ENCODE data around the gene APOBEC3B.

GRCh38 chr22:38967451-38968450 lies 14.4 kb upstream of the APOBEC3B start:
- TF ChIP-seq CREM (IDR thresholded peaks at IDR 0.05; ENCODE audit: low read depth) (peak; percentile 30; the same call in 1 of the 2 replicates), NKRF (IDR thresholded peaks at IDR 0.05; ENCODE audit: borderline replicate concordance) (no peak), ZNF232 (CRISPR knock-in tag; IDR thresholded peaks at IDR 0.05) (no peak), FOXJ3 (CRISPR knock-in tag; IDR thresholded peaks at IDR 0.05) (no peak), TAF1 (IDR thresholded peaks at IDR 0.05; ENCODE audit: control insufficient read depth, extremely low read depth, insufficient read depth, low read length, severe bottlenecking) (no peak), EZH2 (IDR thresholded peaks at IDR 0.05; ENCODE audit: borderline replicate concordance, low read depth, low read length) (no peak)
- TF ChIP-seq, protein P1, sequence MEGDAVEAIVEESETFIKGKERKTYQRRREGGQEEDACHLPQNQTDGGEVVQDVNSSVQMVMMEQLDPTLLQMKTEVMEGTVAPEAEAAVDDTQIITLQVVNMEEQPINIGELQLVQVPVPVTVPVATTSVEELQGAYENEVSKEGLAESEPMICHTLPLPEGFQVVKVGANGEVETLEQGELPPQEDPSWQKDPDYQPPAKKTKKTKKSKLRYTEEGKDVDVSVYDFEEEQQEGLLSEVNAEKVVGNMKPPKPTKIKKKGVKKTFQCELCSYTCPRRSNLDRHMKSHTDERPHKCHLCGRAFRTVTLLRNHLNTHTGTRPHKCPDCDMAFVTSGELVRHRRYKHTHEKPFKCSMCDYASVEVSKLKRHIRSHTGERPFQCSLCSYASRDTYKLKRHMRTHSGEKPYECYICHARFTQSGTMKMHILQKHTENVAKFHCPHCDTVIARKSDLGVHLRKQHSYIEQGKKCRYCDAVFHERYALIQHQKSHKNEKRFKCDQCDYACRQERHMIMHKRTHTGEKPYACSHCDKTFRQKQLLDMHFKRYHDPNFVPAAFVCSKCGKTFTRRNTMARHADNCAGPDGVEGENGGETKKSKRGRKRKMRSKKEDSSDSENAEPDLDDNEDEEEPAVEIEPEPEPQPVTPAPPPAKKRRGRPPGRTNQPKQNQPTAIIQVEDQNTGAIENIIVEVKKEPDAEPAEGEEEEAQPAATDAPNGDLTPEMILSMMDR (IDR thresholded peaks at IDR 0.05 in 2 of 3, conservative IDR thresholded peaks at IDR 0.05 in 1 of 3; ENCODE audit: insufficient read depth in 2 of 3, low read depth in 1 of 3, low read length in 3 of 3) = no peak
- TF ChIP-seq, protein P2, sequence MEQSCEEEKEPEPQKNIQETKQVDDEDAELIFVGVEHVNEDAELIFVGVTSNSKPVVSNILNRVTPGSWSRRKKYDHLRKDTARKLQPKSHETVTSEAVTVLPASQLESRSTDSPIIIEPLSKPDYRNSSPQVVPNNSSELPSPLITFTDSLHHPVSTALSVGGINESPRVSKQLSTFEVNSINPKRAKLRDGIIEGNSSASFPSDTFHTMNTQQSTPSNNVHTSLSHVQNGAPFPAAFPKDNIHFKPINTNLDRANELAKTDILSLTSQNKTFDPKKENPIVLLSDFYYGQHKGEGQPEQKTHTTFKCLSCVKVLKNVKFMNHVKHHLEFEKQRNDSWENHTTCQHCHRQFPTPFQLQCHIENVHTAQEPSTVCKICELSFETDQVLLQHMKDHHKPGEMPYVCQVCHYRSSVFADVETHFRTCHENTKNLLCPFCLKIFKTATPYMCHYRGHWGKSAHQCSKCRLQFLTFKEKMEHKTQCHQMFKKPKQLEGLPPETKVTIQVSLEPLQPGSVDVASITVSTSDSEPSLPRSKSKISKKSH (CRISPR knock-in tag; IDR thresholded peaks at IDR 0.05) = no peak

All from K562 (cell line).